HFF-Myc (cell line): ENCODE results near the gene ITIH5.
"Not testable (repeated sequence)": the region's sequence is repeated elsewhere in the genome, so short reads cannot be mapped to it uniquely, and the experiment has no call there.

ENCODE experiments used
- DNase-seq: peaks from one replicate; pipeline ENCODE4 v3.0.0-alpha.2; 2011; ENCODE audit warnings: low read depth; ENCODE audit errors: extremely low read depth
- H3K4me3 ChIP-seq: replicated peaks from 2 replicates; pipeline ENCODE4 v1.5.1; 2011; ENCODE audit warnings: low read depth, mild to moderate bottlenecking, control low read depth, low read length
- CTCF ChIP-seq: IDR thresholded peaks from 2 replicates; pipeline ENCODE4 v1.5.1; 2012; ENCODE audit warnings: mild to moderate bottlenecking, low read depth, low read length, control low read depth; ENCODE audit errors: missing control alignments

The ITIH5 gene

DNA sequence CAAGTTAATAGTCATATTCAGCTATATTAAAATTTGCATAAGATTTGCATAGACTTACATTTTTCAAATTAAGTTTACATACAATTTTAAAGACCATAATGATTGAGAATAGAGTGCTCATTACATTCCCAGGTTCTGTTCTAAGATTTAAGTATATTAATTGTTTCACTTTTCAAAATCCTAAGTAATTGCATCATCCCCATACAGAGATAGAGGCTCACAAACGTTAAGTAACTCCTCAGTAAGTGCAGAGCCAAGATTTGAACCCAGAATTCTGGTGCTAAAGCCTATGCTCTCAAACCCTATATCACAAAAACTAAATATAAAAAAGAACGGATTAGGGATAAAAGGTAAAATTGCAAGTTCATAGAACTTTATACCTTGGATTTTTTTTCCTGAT lies 2.1 kb downstream of the ITIH5 start:
- no peak overlapping the region for H3K4me3 ChIP-seq
- no peak for DNase-seq
- TF ChIP-seq CTCF: no peak

GRCh38 chr10:7662522-7662921 lies 4.2 kb downstream of the ITIH5 start:
- H3K4me3 ChIP-seq: no peak overlapping the region
- DNase-seq: no peak
- no peak for TF ChIP-seq CTCF

- H3K4me3 ChIP-seq: no peak overlapping the region
- TF ChIP-seq CTCF: no peak
- DNase-seq: no peak
Observed at GRCh38 chr10:7659560-7659959, 7.2 kb downstream of the ITIH5 start.

DNA sequence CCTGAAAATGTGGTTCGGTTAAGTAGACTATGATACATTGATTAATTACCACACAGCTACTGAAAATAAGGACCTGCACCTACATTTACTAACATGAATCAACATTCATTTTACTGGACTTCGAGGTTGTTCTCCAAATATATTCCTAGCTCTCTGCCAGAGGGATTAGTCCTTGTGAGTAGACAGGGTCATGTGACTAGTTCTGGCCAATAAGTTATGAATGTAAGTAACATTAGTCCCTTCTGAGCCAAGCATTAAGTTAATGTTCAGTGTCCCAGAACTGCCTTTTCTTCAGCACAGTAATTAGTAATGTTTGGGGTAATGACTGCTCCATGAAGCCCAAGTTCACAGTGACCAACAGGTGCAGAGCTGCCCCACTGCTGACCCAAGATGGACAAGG lies 9.2 kb downstream of the ITIH5 start:
- no peak for TF ChIP-seq CTCF
- DNase-seq: no peak
- no peak overlapping the region for H3K4me3 ChIP-seq

- not testable (repeated sequence) for H3K4me3 ChIP-seq, DNase-seq
Observed at GRCh38 chr10:7657079-7657478, 9.7 kb downstream of the ITIH5 start.

DNA sequence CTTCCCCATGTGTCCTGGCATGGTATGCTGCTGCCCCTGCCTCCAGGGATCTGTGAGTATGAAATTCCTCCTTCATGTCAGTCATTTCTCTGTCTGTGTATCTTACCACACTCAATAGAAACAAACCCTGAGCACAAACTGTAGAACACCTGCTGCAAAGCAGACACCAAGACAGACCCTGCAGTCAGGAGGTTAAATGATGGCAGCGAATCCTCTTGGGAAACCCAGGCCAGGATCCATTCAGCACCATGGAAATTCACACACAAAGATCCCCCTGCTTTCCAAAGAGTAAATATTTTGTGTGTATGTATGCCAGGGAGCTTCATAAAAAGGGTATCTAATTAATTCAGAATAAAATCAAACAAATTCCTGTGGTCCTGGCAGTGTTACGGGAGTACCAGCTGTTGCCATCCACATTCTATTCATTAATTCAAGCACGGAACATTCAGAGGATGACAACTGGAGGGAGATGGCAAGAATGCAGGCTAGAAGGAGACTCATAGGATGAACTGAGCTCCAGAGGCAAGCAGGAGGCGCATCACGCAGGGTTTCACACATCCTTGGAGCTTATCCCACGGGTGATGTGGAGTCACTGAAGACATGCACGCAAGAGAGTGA lies 14.8 kb downstream of the ITIH5 start:
- no peak for DNase-seq
- no peak overlapping the region for H3K4me3 ChIP-seq
- TF ChIP-seq CTCF: no peak

GRCh38 chr10:7649673-7650300 lies 17.0 kb downstream of the ITIH5 start:
- peak; percentile 6 for DNase-seq
- H3K4me3 ChIP-seq: no peak overlapping the region
- TF ChIP-seq CTCF: no peak
